Right ventricle myocardium superior (tissue), 1 donor: ENCODE measurements around the gene CDH18. TPM values are rescaled to one million over a fixed set of nuclear protein-coding genes. Genes with fewer than 3 reads are reported as not detected.
"Not testable (repeated sequence)": the region's sequence is repeated elsewhere in the genome, so short reads cannot be mapped to it uniquely, and the experiment has no call there.

Source experiments
- ATAC-seq: fragments of 200-7000 bp; cut with Tn5 transposase; one replicate; pipeline ENCODE4 v1.9.1; 2020; ENCODE audit warnings: mild to moderate bottlenecking; ENCODE audit not compliant: poor library complexity
- DNase-seq: peaks from one replicate; pipeline ENCODE4 v3.0.0-alpha.2; 2020
- intact Hi-C: fragments of 100-400 bp; cut with DNase I; formaldehyde crosslinking; loops from one replicate; pipeline ENCODE4 v1.11.2; 2022
- total RNA-seq: library from RNA; stranded (reverse); fragmentation: NEBNext Ultra II Directional; extraction: Animal tissue kit (Norgen Biotek cat#: 25700); gene quantifications from one replicate; pipeline ENCODE4 v1.2.1, GENCODE V29; 2021
- donor health status: DM: no; HTN: yes; CAD: no; lungs with severe emphysema.

The CDH18 gene
- total RNA-seq, 1 donor from 2014 or later: not detected

DNA sequence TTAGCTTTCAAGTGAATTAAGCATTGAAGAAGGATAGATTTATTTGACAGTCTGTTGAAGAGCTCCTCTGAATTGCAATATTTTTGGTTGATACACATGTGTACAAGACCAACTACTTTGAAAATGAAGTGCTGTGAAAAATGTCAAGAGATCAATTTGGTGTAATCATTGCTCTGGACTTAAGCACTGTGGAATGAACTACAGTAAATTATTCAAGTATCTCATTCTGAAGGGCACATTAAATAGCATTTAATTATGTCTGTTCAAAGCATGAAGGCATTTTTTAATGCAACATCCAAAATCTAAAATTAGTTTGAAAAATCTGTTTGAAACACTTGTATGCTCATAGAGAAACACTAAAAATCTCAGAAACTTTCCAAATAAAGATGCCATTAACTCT lies 107.5 kb downstream of the CDH18 start:
- DNase-seq (no peak), ATAC-seq (no peak)
- intact Hi-C loops: no loop called here

DNA sequence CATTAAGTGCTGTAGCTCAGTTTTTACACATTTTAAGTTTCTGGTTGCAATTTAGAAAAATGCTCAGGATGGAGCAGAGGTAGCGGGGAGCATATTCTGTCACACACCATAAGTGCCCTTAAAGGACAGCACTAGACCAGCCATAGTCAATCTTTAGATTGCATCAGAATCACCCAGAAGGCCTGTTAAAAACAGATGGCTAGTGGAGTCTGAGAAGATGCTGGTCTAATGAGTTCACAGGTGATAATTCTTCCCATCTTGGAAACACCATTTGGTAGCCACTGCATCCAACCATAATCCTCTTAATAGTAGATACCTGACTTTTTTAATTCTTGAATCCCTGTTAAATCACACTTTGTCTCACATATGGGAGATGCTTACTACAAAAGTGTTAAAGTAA lies 113.2 kb downstream of the CDH18 start:
- intact Hi-C loops: no loop called here
- DNase-seq (no peak), ATAC-seq (no peak)

DNA sequence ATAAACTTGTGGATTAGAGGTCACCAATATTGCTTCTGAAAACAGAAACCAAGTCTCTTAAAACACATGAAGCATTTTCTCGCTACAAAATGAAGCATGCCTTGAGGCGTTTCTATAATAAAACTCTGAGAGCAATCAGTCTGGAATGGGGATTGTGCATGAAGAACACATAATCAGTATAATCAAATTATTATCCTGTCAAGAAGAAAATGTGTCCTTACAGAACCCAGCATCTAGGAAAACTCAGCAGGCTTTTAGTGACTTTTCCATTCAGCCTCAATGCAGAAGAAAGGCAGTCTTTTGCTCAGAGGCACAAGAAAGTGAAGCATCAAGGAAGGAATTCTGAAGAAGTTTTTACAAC lies 121.9 kb downstream of the CDH18 start:
- DNase-seq (no peak), ATAC-seq (no peak)
- intact Hi-C loops: no loop called here

DNA sequence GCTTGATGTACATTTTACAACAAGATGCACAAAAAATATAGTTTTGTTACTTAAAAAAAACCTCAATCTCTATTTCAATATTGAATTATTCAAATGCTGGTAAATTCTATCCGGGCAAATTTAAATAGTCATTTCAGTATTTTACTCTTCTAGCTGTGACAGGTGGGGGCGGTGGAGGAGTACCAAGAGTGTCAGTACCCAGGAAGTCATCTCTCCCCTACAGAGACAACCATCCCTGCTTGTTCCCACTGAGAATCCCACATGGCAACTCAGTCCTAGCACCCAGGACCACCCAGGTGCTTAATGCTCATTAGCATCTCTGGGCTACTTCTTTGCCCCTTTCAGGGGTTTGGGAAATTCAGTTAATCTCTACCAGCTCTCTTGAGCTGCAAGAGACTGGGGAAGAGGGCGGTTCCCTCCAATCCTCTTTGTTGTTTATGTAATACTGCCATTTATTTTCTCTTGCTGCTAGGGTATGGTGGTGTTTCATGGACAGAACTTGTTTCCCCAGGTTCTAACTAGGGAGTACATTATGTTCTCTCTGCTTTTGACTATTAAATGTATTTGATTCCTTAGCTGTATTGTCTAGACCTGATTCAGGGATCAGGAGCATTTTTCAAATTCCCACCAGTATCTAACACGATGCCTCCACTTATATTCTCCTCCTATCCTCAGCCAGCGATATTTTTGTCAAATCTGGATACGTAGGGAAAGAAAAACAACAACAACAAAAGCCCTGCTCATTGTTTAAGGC lies 122.5 kb downstream of the CDH18 start:
- intact Hi-C loops: no loop called here
- DNase-seq (no peak), ATAC-seq (no peak)

DNA sequence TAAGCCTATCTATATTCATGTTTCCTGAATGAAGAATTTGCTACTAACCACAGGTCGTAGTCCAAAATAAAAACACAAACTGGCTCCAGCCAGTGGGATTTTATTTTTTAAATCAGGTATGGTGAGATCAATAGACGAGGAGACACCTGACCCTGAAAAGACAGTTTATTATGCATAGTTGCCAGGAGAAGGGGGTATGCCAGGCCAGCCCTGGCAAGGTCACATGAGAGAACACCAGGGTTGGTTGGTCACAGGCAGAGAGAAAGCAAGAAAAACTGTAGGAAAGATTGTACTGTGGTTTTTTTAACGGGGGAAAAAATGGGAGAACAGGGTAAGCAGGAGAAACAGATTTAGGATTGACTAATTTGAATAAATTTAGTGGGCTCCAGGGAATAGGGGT lies 125.3 kb downstream of the CDH18 start:
- intact Hi-C loops: no loop called here
- ATAC-seq (no peak), DNase-seq (no peak)

DNA sequence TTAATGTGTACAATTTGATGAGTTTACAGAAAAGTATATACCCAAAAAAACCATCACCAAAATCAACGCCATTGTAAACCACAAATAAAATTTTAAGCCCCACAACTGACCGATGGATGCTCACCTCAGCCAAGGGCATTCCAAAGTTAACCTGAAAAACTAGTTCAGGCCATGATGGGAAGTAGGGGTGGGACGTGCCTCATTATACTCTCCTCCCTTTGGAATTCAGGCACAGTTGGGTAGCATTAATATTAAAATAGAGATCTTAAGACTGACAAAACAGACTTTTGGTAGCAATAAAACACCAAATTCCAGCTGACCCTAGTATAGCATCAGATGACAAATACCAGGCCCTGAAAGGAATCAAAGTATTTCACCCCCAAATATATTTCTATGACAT lies 129.0 kb downstream of the CDH18 start:
- no peak for ATAC-seq
- intact Hi-C loops: no loop called here
- no peak for DNase-seq

DNA sequence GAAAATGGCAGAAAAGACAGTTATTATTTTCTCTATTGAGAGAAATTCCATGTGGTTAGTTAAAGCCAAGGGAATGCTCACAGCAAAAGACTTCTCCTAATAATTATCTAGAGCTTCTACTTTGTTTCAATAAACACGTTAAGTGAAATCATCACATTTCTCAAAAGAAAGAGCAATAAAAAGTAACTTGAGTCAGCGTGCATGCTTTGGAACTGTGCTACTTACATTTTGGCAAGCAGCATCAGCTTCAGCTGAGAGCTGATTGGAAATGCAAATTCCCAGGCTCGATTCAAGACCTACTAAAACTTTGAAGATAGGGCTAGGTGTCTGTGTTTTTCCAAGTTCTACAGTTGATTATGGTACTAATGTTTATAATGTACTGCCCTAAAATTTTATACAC lies 132.1 kb downstream of the CDH18 start:
- DNase-seq (no peak), ATAC-seq (no peak)
- intact Hi-C loops: no loop called here

DNA sequence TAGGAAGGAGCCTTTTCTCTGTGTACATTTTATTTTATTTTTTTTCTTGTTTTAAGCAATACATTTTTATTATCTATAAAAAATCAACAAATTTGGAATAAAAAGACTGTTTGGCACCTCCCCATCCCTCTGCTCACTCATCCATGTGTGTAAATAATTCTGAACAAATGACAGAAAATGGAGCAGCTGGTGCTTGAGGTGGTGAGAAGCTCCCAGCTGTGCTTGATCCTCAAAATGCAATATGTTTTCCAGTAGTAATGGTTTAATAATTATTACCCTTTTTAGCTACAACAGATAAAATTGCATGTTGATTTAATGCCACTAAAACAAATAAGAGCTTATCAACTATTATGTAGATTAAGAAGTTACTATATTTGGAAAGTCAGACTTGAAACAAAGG lies 132.5 kb downstream of the CDH18 start:
- no peak for DNase-seq
- ATAC-seq: no peak
- intact Hi-C loops: no loop called here

DNA sequence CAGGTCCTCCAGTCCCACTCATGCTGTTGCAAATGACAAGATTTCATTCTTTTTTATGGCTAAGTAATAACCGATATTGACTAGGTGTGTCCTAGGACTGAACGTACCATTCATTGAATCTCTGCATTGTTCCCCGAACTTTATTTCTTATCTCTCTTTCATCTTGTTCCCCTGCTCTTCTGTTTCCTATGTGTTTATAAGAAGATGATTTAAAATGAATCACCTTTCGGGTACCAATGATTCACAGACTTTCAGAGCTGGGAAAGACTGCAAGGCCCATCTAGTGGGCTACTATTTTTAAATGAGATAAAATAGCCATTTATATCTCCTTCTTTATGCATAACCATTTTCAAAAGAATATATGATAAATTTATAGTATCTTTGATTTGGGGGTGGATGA lies 133.0 kb downstream of the CDH18 start:
- intact Hi-C loops: no loop called here
- ATAC-seq (no peak), DNase-seq (no peak)

DNA sequence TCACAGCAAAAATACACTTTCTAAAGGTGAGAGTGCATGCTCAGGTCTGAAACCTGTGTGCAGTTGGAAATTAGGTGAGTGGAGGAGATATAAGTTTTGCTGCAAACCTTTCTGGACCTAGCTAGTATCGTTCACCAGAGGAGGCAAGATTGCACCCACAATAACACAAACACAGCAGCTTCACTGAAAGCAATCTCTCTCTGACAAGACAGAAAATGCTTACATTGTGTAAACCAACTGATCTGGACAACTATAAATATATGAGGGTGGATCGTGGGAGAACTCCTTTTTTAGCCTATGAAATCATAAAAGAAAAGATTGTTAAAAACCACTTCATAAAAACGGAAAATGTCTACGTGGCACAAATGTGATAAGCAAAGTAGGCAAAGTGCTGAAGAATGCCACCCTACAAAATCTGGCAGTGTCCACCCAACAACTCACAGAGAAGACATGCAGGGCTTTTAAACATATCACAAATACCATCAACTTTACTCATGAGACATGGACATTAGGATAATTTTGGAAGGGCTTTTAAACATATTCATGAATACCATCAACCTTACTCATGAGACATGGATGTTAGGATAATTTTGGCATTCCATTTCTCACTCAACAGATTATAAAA lies 134.3 kb downstream of the CDH18 start:
- intact Hi-C loops: no loop called here
- DNase-seq: no peak
- ATAC-seq: no peak

DNA sequence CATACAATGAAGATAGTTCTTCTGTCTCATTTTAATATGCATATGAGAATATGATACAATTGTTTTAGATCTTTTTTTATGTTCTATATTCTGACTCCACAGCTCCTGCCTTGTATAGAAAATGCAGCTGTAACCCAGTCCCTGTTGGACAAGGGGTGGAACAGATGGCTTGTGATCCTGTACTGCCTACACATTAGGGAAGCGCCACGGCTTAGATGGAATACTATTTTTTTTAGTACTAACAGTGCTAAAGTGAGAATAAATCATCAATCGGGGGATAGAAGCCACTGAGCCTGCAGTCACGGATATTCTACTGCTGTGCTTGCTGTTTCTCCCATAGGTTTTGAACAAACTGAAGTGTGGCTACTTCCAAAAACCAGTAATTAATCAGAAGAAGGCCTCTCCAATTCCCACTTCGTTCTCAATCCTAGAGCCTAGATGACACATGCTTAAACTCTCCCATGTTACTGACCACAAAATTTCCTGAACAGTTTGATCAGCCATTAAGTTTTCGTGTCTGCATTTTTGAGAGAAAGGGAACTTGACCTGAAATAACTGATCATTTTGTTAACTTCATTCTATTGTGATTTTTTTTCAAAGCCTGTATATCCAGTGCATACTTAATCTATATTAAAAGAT lies 150.3 kb downstream of the CDH18 start:
- DNase-seq (no peak), ATAC-seq (no peak)
- intact Hi-C loops: no loop called here

DNA sequence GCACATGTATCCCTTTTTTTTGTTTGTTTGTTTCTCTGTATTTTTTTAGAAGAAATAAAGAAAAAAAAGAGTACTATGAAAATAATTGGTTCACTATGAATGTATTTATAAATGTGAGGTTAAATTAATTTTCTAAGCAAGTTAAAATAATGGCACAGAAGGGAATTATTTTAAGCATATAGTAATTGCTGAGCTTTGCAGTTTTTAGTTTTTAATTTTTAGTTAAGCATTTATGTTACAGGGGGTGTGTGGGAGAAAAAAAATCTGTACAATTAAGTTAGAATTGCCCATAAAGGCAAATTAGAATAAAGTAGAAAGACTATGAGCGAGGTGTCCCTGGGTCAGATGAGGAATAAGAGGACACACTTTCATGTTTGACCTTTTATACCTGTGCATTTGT lies 152.6 kb downstream of the CDH18 start:
- no peak for ATAC-seq

DNA sequence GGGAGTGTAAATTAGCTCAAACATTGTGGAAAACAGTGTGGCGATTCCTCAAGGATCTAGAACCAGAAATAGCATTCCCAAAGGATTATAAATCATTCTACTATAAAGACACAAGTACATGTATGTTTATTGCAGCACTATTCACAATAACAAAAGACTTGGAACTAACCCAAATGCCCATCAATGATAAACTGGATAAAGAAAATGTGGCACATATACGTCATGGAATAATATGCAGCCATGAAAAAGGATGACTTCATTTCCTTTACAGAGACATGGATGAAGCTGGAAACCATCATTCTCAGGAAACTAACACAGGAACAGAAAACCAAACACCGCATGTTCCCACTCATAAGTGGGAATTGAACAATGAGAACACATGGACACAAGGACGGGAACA lies 175.3 kb downstream of the CDH18 start:
- DNase-seq, ATAC-seq, intact Hi-C loops: not testable (repeated sequence)

More for the DNA sequence above, 152.6 kb downstream of the CDH18 start:
- no peak for DNase-seq
- intact Hi-C loops: no loop called here

DNA sequence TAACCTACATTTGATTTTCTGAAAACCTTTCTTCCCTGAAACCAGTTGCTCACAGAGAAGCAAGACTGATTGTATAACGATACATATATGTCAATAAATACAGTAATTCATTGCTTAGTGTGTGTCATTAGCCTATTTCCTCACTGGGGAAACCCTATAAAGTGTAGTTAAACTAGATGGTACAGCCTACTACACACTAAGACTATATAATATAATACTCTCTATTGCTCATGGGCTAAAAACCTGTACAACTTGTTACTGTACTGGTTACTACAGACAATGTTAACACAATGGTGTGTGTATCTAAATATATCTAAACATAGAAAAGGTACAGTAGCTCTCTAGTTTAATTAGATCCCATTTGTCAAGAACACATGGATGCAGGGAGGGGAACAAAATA lies 181.2 kb downstream of the CDH18 start:
- intact Hi-C loops: no loop called here
- ATAC-seq: no peak
- no peak for DNase-seq

DNA sequence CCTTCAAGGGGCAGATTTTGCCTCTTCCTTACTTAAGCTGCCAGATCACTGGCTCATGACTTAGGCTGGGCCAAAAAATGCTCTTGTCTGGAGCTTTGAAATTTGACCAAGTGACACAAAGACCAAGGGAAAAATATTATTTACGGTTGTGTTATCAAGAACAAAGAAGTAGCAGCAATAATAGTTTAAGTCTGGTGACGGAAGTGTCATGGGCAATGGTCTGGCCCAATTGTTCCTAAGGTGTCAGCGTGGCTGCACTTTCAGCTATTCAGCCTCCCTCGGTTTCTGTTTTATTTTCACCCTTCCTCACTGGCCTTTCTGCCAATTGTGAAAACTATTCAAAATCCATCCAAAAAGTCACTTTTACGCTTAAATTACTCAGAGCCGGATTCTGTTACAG lies 185.3 kb downstream of the CDH18 start:
- DNase-seq (no peak), ATAC-seq (no peak)
- intact Hi-C loops: no loop called here

DNA sequence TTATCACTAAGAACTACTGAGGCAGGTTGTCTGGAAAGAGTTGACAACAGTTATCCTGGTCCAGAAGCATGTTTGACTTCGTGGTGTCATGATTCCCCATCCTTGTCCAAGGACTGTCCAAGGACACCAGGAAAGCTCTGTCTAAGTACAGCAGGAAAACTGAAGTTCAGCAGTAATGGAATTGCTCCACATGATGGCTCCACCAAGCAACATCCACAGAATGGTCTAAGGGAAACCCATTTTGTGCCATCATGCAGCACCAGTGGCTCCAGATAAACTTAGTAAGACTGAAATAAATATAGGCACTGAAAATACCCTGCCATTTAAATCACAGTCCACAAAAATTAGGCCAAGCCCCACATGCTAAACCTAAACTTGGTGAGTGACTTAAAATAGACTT lies 192.8 kb downstream of the CDH18 start:
- intact Hi-C loops: no loop called here
- ATAC-seq (no peak), DNase-seq (no peak)

DNA sequence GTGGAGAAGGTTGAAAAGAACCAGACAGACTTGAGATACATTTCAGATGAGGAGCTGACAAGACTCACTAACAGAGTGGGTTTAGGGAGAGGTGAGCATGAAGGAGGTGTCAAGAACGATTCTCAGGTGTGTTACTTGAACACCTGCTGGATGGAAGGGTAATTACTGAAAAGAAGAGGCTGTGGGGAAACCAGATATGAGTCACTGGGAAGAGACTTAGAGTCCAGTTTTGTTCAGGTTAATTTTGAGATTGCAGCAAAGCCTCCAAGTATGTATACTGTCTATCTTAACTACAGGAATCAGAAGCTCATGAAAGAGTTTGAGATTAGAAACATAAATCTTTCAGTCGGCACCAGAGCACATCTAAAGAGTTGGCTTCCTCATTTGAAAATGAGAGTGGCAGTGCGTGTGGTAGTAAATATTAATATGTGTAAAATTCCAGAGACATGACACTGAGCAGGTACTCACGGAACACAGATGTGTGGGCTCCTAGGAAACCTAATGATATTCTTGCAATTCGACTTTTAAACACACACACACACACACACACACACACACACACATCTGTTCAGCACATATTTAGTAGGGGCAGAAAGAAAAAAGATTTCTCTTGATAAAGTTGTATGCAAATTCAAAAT lies 197.1 kb downstream of the CDH18 start:
- intact Hi-C loops: no loop called here
- ATAC-seq (no peak), DNase-seq (no peak)

DNA sequence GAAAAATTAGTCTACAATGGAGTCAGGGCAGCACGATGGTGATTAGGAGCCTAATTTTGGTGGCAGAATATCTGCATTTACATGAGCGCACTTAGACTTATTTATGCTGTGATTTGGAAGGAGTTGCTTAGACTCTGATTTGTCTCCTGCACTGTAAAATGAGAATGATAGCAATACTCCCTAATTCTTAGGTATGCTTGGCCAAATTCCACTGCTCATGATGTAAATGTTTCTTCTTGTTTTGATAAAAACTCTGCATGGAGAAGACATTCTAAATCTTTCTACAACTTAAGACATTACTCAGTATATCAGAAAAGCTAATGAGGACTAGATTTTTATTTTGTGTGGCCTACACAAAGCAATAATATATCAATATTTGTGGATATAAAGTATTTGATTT lies 205.4 kb downstream of the CDH18 start:
- ATAC-seq: no peak
- intact Hi-C loops: no loop called here
- DNase-seq: no peak

DNA sequence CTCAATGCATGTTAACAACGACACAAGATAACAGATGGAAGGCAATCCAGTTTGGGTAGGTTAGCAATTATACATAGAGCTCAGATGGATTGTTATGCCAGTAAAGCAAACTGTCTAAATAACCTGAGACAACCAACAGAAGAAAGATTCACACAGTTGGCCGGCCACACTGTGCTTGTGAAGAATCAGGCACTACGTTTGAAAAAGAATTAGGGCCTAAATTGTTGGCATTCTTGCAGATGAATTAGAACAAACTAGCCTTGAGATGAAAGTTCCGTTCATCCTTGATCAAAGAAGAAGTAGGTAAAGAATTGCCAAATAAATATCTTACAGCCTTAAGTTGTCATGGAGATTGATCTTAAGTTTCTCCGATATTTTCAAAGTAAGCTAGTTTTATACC lies 210.6 kb downstream of the CDH18 start:
- DNase-seq (no peak), ATAC-seq (no peak)
- intact Hi-C loops: no loop called here

DNA sequence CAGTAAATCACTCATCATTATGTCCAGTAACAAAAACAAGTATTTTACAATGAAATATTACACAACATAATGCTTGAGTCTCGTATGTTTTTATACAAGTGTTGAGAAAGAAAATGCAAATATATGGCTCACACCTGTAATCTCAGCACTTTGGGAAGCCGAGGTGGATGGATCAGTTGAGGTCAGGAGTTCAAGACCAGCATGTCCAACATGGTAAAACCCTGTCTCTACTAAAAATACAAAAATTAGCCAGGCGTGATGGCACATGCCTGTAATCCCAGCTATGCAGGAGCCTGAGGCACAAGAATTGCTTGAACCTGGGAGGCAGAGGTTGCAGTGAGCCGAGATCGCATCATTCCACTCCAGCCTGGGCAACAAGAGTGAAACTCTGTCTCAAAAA lies 211.1 kb downstream of the CDH18 start:
- not testable (repeated sequence) for DNase-seq

More for the DNA sequence above, 211.1 kb downstream of the CDH18 start:
- intact Hi-C loops, ATAC-seq: not testable (repeated sequence)
